Pancreas (tissue), 10 donors: ENCODE results near the gene ELAVL2. TPM values are rescaled to one million over a fixed set of nuclear protein-coding genes. Genes with fewer than 3 reads are reported as not detected.
A peak's percentile ranks its signal among the peaks of the same experiment; 100 is the strongest.

ENCODE experiments used
- ATAC-seq, 4 donors: fragments of 200-7000 bp; cut with Tn5 transposase; one replicate each; pipeline versions ENCODE4 v1.8.0 to v1.9.1; 2020; ENCODE audit warnings: mild to moderate bottlenecking in 4 of 4, moderate library complexity in 4 of 4
- DNase-seq, 6 donors: peaks; one replicate each; pipeline ENCODE4 v3.0.0-alpha.2; 2020
- FAIRE-seq: peaks from 2 replicates; lab custom pipeline; 2012; peaks lifted over from hg19 to GRCh38; lab: Jason Lieb, UNC
- H3K27ac ChIP-seq, 4 donors: fragments of 200-600 bp; sonication (generic); 1 replicate in 3 of 4; 2 replicates in 1 of 4; pipeline versions ENCODE4 v1.5.0 to v1.8.0; 2020
- H3K27me3 ChIP-seq, 4 donors: fragments of 200-600 bp; one replicate each; pipeline ENCODE4 v1.8.0; 2021
- H3K36me3 ChIP-seq, 3 donors: fragments of 200-600 bp; sonication (generic) in 1 of 3; one replicate each; pipeline versions ENCODE4 v1.5.0 to v1.8.0; 2020 to 2021
- H3K4me1 ChIP-seq, 3 donors: fragments of 200-600 bp; one replicate each; pipeline ENCODE4 v1.8.0; 2021
- H3K4me3 ChIP-seq, 4 donors: fragments of 200-600 bp; sonication (generic) in 2 of 4; one replicate each; pipeline versions ENCODE4 v1.5.0 to v1.8.0; 2020 to 2021
- H3K9me3 ChIP-seq, 4 donors: fragments of 200-600 bp; one replicate each; pipeline ENCODE4 v1.8.0; 2021
- WGBS, 2 donors: extraction: QIAGEN DNeasy Blood & Tissue Kit; methylation state at CpG; one replicate each; pipeline ENCODE4 v1.1.7; 2013; 5-methylcytosine and 5-hydroxymethylcytosine counted together
- intact Hi-C, 3 donors: fragments of 100-400 bp; cut with DNase I; formaldehyde crosslinking; loops; one replicate each; pipeline versions ENCODE4 v1.11.1 to v1.14.2; 2022
- polyA plus RNA-seq, 2 donors: library from polyadenylated mRNA; stranded (reverse); fragments of 200-250 nt; gene quantifications; one replicate each; pipeline ENCODE4 v1.2.3, GENCODE V29; 2013
- total RNA-seq, 6 donors: library from RNA; stranded (reverse); fragmentation: NEBNext Ultra II Directional in 4 of 6; extraction: Animal tissue kit (Norgen Biotek cat#: 25700) in 4 of 6; gene quantifications; one replicate each; pipeline versions ENCODE4 v1.2.1 to v1.2.4, GENCODE V29; 2021 to 2023
- TF ChIP-seq, protein P1 (sequence below), 4 donors: fragments of 200-600 bp; sonication (generic) in 3 of 4; IDR thresholded peaks; one replicate each; pipeline versions ENCODE4 v1.5.0 to v1.8.0; 2021; ENCODE audit warnings: antibody characterized with exemption in 4 of 4
- donor health status: healthy with polysubstance abuse.
- donor health status: DM: no; HTN: no; CAD: no; lungs with moderate emphysema.
- donor health status: DM: no; HTN: no; CAD: no.
- donor health status: control.
- donor health status: control.
- donor health status: Bipolar disorder and iron deficiency.
- donor health status: DM: yes; HTN: yes; CAD: no.
- donor health status: DM: no; HTN: no; CAD: no.
- donor health status: DM: no; HTN: no; CAD: no.
- donor health status: DM: yes; HTN: yes; CAD: no.

ELAVL2 gene
- total and polyA plus RNA-seq, 8 donors: 0.02 to 0.19 (median 0.12) TPM; not detected in 5

DNA sequence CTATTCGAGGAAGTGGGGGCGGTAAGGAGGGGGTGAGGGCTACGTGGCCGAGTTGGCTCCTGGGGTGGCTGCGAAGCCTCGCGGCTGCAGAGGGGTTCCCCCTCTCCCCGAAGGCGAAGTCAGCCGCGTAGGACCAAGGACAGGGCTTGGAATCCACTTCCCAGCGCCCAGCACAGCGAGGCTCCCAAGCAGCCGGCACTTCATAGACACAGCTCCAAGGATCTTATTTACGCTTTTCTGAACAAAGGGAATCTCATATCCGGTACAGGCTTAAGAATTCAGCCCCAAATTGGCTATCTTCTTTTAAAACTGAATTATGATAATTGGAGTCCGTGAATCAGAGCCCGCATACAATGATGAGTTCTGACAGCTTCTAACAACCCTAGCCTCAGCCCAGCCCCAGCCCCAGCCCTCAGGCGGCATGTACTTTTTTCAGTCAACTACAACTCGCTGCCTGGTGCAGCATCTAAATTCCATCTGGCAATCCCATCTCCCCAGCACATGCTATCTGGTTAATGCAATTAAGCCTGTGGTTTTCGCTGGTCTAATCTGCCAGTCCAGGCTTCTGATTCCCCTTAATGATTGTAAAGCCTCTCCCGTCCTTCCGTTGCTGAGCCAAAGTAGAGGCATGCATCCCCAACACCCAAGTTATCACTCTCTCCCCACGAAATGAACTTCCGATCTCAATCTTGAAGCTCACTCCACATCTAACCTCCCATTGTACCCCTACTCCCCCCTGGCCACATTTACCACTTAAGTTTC is 1.0 kb downstream of the ELAVL2 start:
- peak in 3 of 4 donors; percentile 27 to 48 (median 33) for ATAC-seq
- no peak overlapping the region for H3K27ac ChIP-seq
- intact Hi-C loops: no loop called here
- no peaks in the 10 kb centered on the region for H3K36me3 ChIP-seq
- no peaks in the 10 kb centered on the region for H3K9me3 ChIP-seq
- peak overlapping the region; percentile 8 to 44 (median 23) for H3K4me3 ChIP-seq
- peak in 2 of 6 donors; percentile 52 to 61 for DNase-seq
- peaks cover 5 to 13% (median 12%) of the 10 kb centered on the region in 3 donors for H3K4me1 ChIP-seq
- FAIRE-seq: no peak
- 1 to 2% methylated on average over 24 to 25 of the region's 25 CpGs for WGBS, 2 donors
- TF ChIP-seq, protein P1, sequence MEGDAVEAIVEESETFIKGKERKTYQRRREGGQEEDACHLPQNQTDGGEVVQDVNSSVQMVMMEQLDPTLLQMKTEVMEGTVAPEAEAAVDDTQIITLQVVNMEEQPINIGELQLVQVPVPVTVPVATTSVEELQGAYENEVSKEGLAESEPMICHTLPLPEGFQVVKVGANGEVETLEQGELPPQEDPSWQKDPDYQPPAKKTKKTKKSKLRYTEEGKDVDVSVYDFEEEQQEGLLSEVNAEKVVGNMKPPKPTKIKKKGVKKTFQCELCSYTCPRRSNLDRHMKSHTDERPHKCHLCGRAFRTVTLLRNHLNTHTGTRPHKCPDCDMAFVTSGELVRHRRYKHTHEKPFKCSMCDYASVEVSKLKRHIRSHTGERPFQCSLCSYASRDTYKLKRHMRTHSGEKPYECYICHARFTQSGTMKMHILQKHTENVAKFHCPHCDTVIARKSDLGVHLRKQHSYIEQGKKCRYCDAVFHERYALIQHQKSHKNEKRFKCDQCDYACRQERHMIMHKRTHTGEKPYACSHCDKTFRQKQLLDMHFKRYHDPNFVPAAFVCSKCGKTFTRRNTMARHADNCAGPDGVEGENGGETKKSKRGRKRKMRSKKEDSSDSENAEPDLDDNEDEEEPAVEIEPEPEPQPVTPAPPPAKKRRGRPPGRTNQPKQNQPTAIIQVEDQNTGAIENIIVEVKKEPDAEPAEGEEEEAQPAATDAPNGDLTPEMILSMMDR (IDR thresholded peaks at IDR 0.05): no peak
- peaks cover 0 to 62% (median 21%) of the 10 kb centered on the region in 4 donors for H3K27me3 ChIP-seq

GRCh38 chr9:23823986-23824829 is 1.8 kb downstream of the ELAVL2 start:
- H3K4me3 ChIP-seq: peak overlapping the region in 1 of 4 donors; percentile 44

DNA sequence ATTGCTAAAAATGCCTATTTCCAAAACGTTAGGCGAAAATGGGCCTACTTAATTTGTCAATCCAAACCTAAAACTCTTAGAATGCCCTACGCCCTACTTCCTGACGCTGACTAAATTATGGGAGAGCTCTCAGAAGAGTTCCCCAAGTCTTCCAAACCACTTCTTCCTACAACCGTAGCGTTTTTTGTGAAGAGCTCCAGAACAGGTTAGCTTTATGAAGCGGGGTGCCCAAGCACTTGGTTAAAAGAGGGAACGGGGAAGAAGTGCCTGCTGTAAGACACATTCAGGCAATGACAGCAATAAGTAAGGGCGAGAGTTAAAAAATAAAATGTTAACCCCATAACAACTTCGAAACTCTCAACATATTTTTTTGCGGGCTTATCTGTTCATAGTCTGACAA is 2.8 kb downstream of the ELAVL2 start:
- H3K27me3 ChIP-seq: peaks cover 0 to 45% (median 12%) of the 10 kb centered on the region in 4 donors

More at GRCh38 chr9:23823986-23824829, 1.8 kb downstream of the ELAVL2 start:
- no peaks in the 10 kb centered on the region for H3K9me3 ChIP-seq
- ATAC-seq: no peak
- H3K27me3 ChIP-seq: peaks cover 0 to 54% (median 17%) of the 10 kb centered on the region in 4 donors
- intact Hi-C loops: no loop called here
- no peak for FAIRE-seq
- no peaks in the 10 kb centered on the region for H3K36me3 ChIP-seq
- no peak overlapping the region for H3K27ac ChIP-seq
- whole genome bisulfite sequencing, 2 donors: 4% methylated on average over 36 of the region's 36 CpGs
- peaks cover 5 to 13% (median 12%) of the 10 kb centered on the region in 3 donors for H3K4me1 ChIP-seq
- peak in 2 of 6 donors; percentile 38 to 56 for DNase-seq
- TF ChIP-seq, protein P1 (IDR thresholded peaks at IDR 0.05): no peak

GRCh38 chr9:23822261-23823169 is 3.5 kb downstream of the ELAVL2 start:
- TF ChIP-seq, protein P1 (IDR thresholded peaks at IDR 0.05): no peak
- H3K4me3 ChIP-seq: peak overlapping the region in 1 of 4 donors; percentile 43
- intact Hi-C loops: no loop called here

More for the DNA sequence above, 2.8 kb downstream of the ELAVL2 start:
- TF ChIP-seq, protein P1 (IDR thresholded peaks at IDR 0.05): no peak
- no peak for ATAC-seq
- 21 to 23% methylated on average over 11 of the region's 11 CpGs for WGBS, 2 donors
- H3K4me3 ChIP-seq: no peak overlapping the region
- peaks cover 5 to 13% (median 12%) of the 10 kb centered on the region in 3 donors for H3K4me1 ChIP-seq
- no peak for FAIRE-seq
- intact Hi-C loops: no loop called here
- no peak overlapping the region for H3K27ac ChIP-seq
- H3K9me3 ChIP-seq: no peaks in the 10 kb centered on the region
- H3K36me3 ChIP-seq: no peaks in the 10 kb centered on the region
- no peak for DNase-seq

More at GRCh38 chr9:23822261-23823169, 3.5 kb downstream of the ELAVL2 start:
- 5 to 6% methylated on average over 46 of the region's 46 CpGs for WGBS, 2 donors
- FAIRE-seq (no peak), ATAC-seq (no peak), DNase-seq (peak in 1 of 6 donors; percentile 43)
- Histone ChIP-seq H3K27me3 (peaks cover 0 to 41% (median 12%) of the 10 kb centered on the region in 4 donors), H3K4me1 (peaks cover 5 to 13% (median 12%) of the 10 kb centered on the region in 3 donors), H3K9me3 (no peaks in the 10 kb centered on the region), H3K36me3 (no peaks in the 10 kb centered on the region), H3K27ac (no peak overlapping the region)
